Esophagus muscularis mucosa (tissue), 4 donors: Measurements from ENCODE around the gene EPHB3. TPM values are rescaled to one million over a fixed set of nuclear protein-coding genes. Genes with fewer than 3 reads are reported as not detected.
A peak's percentile ranks its signal among the peaks of the same experiment; 100 is the strongest.

ENCODE experiments used
- DNase-seq: peaks from one replicate; pipeline ENCODE4 v3.0.0-alpha.2; 2017; ENCODE audit errors: extremely low spot score
- H3K27ac ChIP-seq, 4 donors: fragments of 200-600 bp; sonication (generic); replicated peaks in 1 of 4; 1 replicate in 3 of 4; 2 replicates in 1 of 4; pipeline ENCODE4 v1.5.1; 2016 to 2019; ENCODE audit warnings: mild to moderate bottlenecking in 1 of 4
- H3K27me3 ChIP-seq, 4 donors: fragments of 200-600 bp; sonication (generic); one replicate each; pipeline versions ENCODE4 v1.5.1 to v1.6.0; 2016 to 2019
- H3K36me3 ChIP-seq, 4 donors: fragments of 200-600 bp; sonication (generic); one replicate each; pipeline ENCODE4 v1.5.1; 2016 to 2019
- H3K4me1 ChIP-seq, 4 donors: fragments of 200-600 bp; sonication (generic); one replicate each; pipeline ENCODE4 v1.5.1; 2016 to 2019
- H3K4me3 ChIP-seq, 4 donors: fragments of 200-600 bp; sonication (generic); 1 replicate in 2 of 4; 2 replicates in 2 of 4; pipeline ENCODE4 v1.5.1; 2016 to 2019; ENCODE audit warnings: mild to moderate bottlenecking in 4 of 4, moderate library complexity in 1 of 4
- H3K9me3 ChIP-seq, 4 donors: fragments of 200-600 bp; sonication (generic); 1 replicate in 3 of 4; 2 replicates in 1 of 4; pipeline ENCODE4 v1.5.1; 2016 to 2019
- CTCF ChIP-seq, 3 experiments: fragments of 200-600 bp in 2 of 3; fragments of 450-650 bp in 1 of 3; sonication (generic) in 2 of 3; IDR thresholded peaks; one replicate each; pipeline ENCODE4 v1.5.1; 2017 to 2019; ENCODE audit warnings: antibody characterized with exemption in 3 of 3, mild to moderate bottlenecking in 2 of 3, moderate library complexity in 1 of 3
- EP300 ChIP-seq: sonication (generic); formaldehyde crosslinking; IDR thresholded peaks from one replicate; pipeline ENCODE4 v1.6.1; 2017; ENCODE audit warnings: antibody characterized with exemption
- POLR2A ChIP-seq: fragments of 450-650 bp; IDR thresholded peaks from one replicate; pipeline ENCODE4 v1.6.1; 2017; ENCODE audit warnings: antibody characterized with exemption, moderate library complexity, mild to moderate bottlenecking, low read depth
- POLR2AphosphoS5 ChIP-seq, 2 donors: sonication (generic); formaldehyde crosslinking; IDR thresholded peaks; one replicate each; pipeline ENCODE4 v1.6.1; 2017; ENCODE audit warnings: antibody characterized with exemption in 2 of 2
- WGBS: methylation state at CpG from one replicate; pipeline ENCODE4 v1.1.5; 2018; 5-methylcytosine and 5-hydroxymethylcytosine counted together
- intact Hi-C: fragments of 100-400 bp; cut with DNase I; formaldehyde crosslinking; loops from one replicate; pipeline ENCODE4 v1.15.1; 2023
- total RNA-seq, 4 donors: library from RNA; depleted of rRNA; stranded (reverse); fragments of >200 nt; gene quantifications; one replicate each; pipeline versions ENCODE4 v1.1.0 to v1.2.1, GENCODE V29; 2016

Gene EPHB3
- total RNA-seq, 4 donors from 2014 or later, result 1.5 to 6.1 (median 3.5) TPM

- no peaks in the 10 kb centered on the region for H3K9me3 ChIP-seq
- no peak for DNase-seq
- peaks cover 13 to 35% (median 30%) of the 10 kb centered on the region in 4 donors for H3K4me1 ChIP-seq
- TF ChIP-seq POLR2AphosphoS5 (IDR thresholded peaks at IDR 0.05) (no peak), CTCF (IDR thresholded peaks at IDR 0.05) (peak; percentile 18 to 39 (median 39))
- intact Hi-C loops, result no loop called here
- peak overlapping the region; percentile 78 to 84 (median 80) for H3K27ac ChIP-seq
- H3K4me3 ChIP-seq, result peak overlapping the region; percentile 66 to 75 (median 72)
- no peaks in the 10 kb centered on the region for H3K27me3 ChIP-seq
- 6% methylated on average over 22 of the region's 80 CpGs for WGBS
- peaks cover 0 to 35% (median 14%) of the 10 kb centered on the region in 4 donors for H3K36me3 ChIP-seq
These were observed 22.2 kb downstream of the EPHB3 start for GRCh38 chr3:184583578-184584451.

- WGBS, result 73% methylated on average over 11 of the region's 11 CpGs
- no peak for DNase-seq
- Histone ChIP-seq H3K36me3 (peaks cover 0 to 28% (median 12%) of the 10 kb centered on the region in 4 donors), H3K27ac (peak overlapping the region; percentile 78 to 84 (median 80)), H3K27me3 (no peaks in the 10 kb centered on the region), H3K4me1 (peaks cover 13 to 35% (median 30%) of the 10 kb centered on the region in 4 donors), H3K9me3 (no peaks in the 10 kb centered on the region), H3K4me3 (peak overlapping the region in 3 of 4 donors; percentile 66 to 75 (median 71))
- TF ChIP-seq EP300 (no peak), POLR2AphosphoS5 (IDR thresholded peaks at IDR 0.05) (no peak), CTCF (IDR thresholded peaks at IDR 0.05) (no peak), POLR2A (no peak)
- intact Hi-C loops, result no loop called here
These were observed 22.9 kb downstream of the EPHB3 start for GRCh38 chr3:184584464-184584891.

GRCh38 chr3:184585545-184585944 lies 24.0 kb downstream of the EPHB3 start:
- intact Hi-C loops, result no loop called here
- H3K36me3 ChIP-seq, result peaks cover 0 to 17% (median 6%) of the 10 kb centered on the region in 4 donors
- H3K4me3 ChIP-seq, result no peak overlapping the region
- WGBS, result 88% methylated on average over 6 of the region's 6 CpGs
- H3K27ac ChIP-seq, result no peak overlapping the region
- H3K9me3 ChIP-seq, result no peaks in the 10 kb centered on the region
- no peaks in the 10 kb centered on the region for H3K27me3 ChIP-seq
- TF ChIP-seq POLR2A, result no peak
- no peak for TF ChIP-seq EP300
- no peak for TF ChIP-seq CTCF (IDR thresholded peaks at IDR 0.05)
- no peak for TF ChIP-seq POLR2AphosphoS5 (IDR thresholded peaks at IDR 0.05)
- no peak for DNase-seq
- peaks cover 13 to 35% (median 30%) of the 10 kb centered on the region in 4 donors for H3K4me1 ChIP-seq

GRCh38 chr3:184586851-184587250 lies 25.3 kb downstream of the EPHB3 start:
- H3K9me3 ChIP-seq, result no peaks in the 10 kb centered on the region
- no peak for DNase-seq
- H3K4me1 ChIP-seq, result peaks cover 13 to 31% (median 27%) of the 10 kb centered on the region in 4 donors
- H3K27me3 ChIP-seq, result no peaks in the 10 kb centered on the region
- H3K36me3 ChIP-seq, result peaks cover 0 to 5% (median under 1%) of the 10 kb centered on the region in 4 donors
- H3K4me3 ChIP-seq, result no peak overlapping the region
- intact Hi-C loops, result no loop called here
- WGBS, result 62% methylated on average over 6 of the region's 8 CpGs
- H3K27ac ChIP-seq, result no peak overlapping the region
- TF ChIP-seq POLR2AphosphoS5 (IDR thresholded peaks at IDR 0.05) (no peak), CTCF (IDR thresholded peaks at IDR 0.05) (no peak), EP300 (no peak), POLR2A (no peak)
